HepG2 (cell line): ENCODE data around the gene ANKZF1. TPM values are rescaled to one million over a fixed set of nuclear protein-coding genes. Genes with fewer than 3 reads are reported as not detected.

Experiments used
- ATAC-seq: fragments of 200-7000 bp; cut with Tn5 transposase; 3 replicates; pipeline ENCODE4 v1.9.1; 2020; ENCODE audit warnings: mild to moderate bottlenecking, moderate library complexity
- BruUV-seq: library from RNA; stranded (reverse); fragments of 400-500 nt; replicated peaks from 2 replicates; lab custom pipeline; 2021; lab: Mats Ljungman, UMichigan
- CTCF ChIA-PET: fragments of 300-600 bp; formaldehyde crosslinking; extraction: SDS; loops from one replicate; lab custom pipeline; 2021; ENCODE audit warnings: low total read pairs, inconsistent platforms, low intra/inter-chr PET ratio; lab: Yijun Ruan, JAX
- POLR2A ChIA-PET: fragments of 350-600 bp; sonication (Branson Sonifier 250); formaldehyde crosslinking; loops from one replicate; lab custom pipeline; 2020; ENCODE audit warnings: antibody characterized with exemption, inconsistent platforms; lab: Yijun Ruan, JAX
- DNase-seq: peaks from one replicate; pipeline ENCODE4 v3.0.0-alpha.2; 2015; ENCODE audit warnings: low spot score
- FAIRE-seq: peaks from 3 replicates; lab custom pipeline; 2011; peaks lifted over from hg19 to GRCh38; lab: Jason Lieb, UNC
- H2AFZ ChIP-seq: one replicate; pipeline ENCODE4 v1.6.1; 2011; ENCODE audit warnings: low read length, inconsistent platforms
- H3K27ac ChIP-seq: fragments of 300-600 bp; 3 replicates; pipeline ENCODE4 v1.8.0; 2011; ENCODE audit warnings: mixed run types, mild to moderate bottlenecking, mixed read lengths, low read length, inconsistent platforms; ENCODE audit not compliant: insufficient read depth; ENCODE audit errors: extremely low read length
- H3K27me3 ChIP-seq, 2 experiments: fragments of 200-600 bp in 1 of 2; 2 replicates in 1 of 2; 3 replicates in 1 of 2; pipeline versions ENCODE4 v1.6.0 to v1.8.0; 2011; ENCODE audit warnings: low read length in 2 of 2, mild to moderate bottlenecking in 2 of 2, moderate library complexity in 2 of 2, inconsistent platforms in 1 of 2; ENCODE audit not compliant: insufficient read depth in 2 of 2, control insufficient read depth in 1 of 2
- H3K36me3 ChIP-seq, 2 experiments: fragments of 200-600 bp in 1 of 2; replicated peaks in 1 of 2; 2 replicates in 1 of 2; 3 replicates in 1 of 2; pipeline versions ENCODE4 v1.5.1 to v1.8.0; 2011; ENCODE audit warnings: low read length in 2 of 2, inconsistent platforms in 1 of 2; ENCODE audit not compliant: insufficient read depth in 2 of 2, control insufficient read depth in 1 of 2
- H3K4me1 ChIP-seq: 2 replicates; pipeline ENCODE4 v1.5.1; 2012; ENCODE audit warnings: low read length, inconsistent platforms; ENCODE audit not compliant: insufficient read depth
- H3K4me2 ChIP-seq: 2 replicates; pipeline ENCODE4 v1.6.0; 2011; ENCODE audit warnings: low read depth, low read length, inconsistent platforms
- H3K4me3 ChIP-seq, 3 experiments: fragments of 200-600 bp in 1 of 3; sonication (generic), shearing (Covaris generic) in 1 of 3; replicated peaks in 1 of 3; 2 replicates each; pipeline ENCODE4 v1.5.1; 2011 to 2016; ENCODE audit warnings: low read length in 3 of 3, inconsistent platforms in 2 of 3, low read depth in 2 of 3, mild to moderate bottlenecking in 2 of 3, control low read depth in 1 of 3, mixed read lengths in 1 of 3; ENCODE audit not compliant: insufficient read depth in 1 of 3
- H3K79me2 ChIP-seq: one replicate; pipeline ENCODE4 v1.6.1; 2011; ENCODE audit warnings: low read length, inconsistent platforms; ENCODE audit not compliant: insufficient read depth
- H3K9ac ChIP-seq: 2 replicates; pipeline ENCODE4 v1.6.0; 2011; ENCODE audit warnings: mild to moderate bottlenecking, low read depth, low read length, inconsistent platforms; ENCODE audit not compliant: insufficient read depth
- H3K9me3 ChIP-seq: 2 replicates; pipeline ENCODE4 v1.5.1; 2012; ENCODE audit warnings: mild to moderate bottlenecking, low read length
- H4K20me1 ChIP-seq: 2 replicates; pipeline ENCODE4 v1.6.0; 2011; ENCODE audit warnings: inconsistent platforms, mild to moderate bottlenecking, low read length, moderate library complexity; ENCODE audit not compliant: insufficient read depth
- FOXJ3 ChIP-seq: sonication (generic); formaldehyde crosslinking; IDR thresholded peaks from 2 replicates; pipeline ENCODE4 v1.4.0; 2020; ENCODE audit warnings: missing genetic modification reagents, mild to moderate bottlenecking, borderline replicate concordance
- POLR2AphosphoS2 ChIP-seq: IDR thresholded peaks from 2 replicates; pipeline ENCODE4 v1.6.1; 2011; ENCODE audit warnings: low read depth, low read length, improper control_type of control experiment
- POLR2AphosphoS5 ChIP-seq: IDR thresholded peaks from 2 replicates; pipeline ENCODE4 v1.6.1; 2012; ENCODE audit warnings: low read depth, low read length
- ZNF20 ChIP-seq: sonication (generic); formaldehyde crosslinking; IDR thresholded peaks from 2 replicates; pipeline ENCODE4 v1.4.0; 2020; ENCODE audit warnings: mild to moderate bottlenecking, moderate library complexity, missing genetic modification reagents
- ZNF598 ChIP-seq: sonication (generic); formaldehyde crosslinking; IDR thresholded peaks from 2 replicates; pipeline ENCODE4 v1.5.1; 2020; ENCODE audit warnings: mild to moderate bottlenecking, missing genetic modification reagents, borderline replicate concordance
- WGBS: methylation state at CpG from one replicate; pipeline ENCODE4 v1.1.6; 2017; ENCODE audit warnings: low lambda C conversion rate; 5-methylcytosine and 5-hydroxymethylcytosine counted together
- in situ Hi-C: cut with HindIII; loops from 2 replicates; pipeline ENCODE4 v1.10.0; 2017; ENCODE audit warnings: low pct_unique_long_range_greater_than_20kb; ENCODE audit not compliant: extremely low pct_ligation_motif_present
- intact Hi-C: fragments of 100-400 bp; cut with micrococcal nuclease; formaldehyde crosslinking; loops from one replicate; pipeline ENCODE4 v1.10.0; 2022; ENCODE audit not compliant: unreplicated experiment
- polyA plus RNA-seq, 8 experiments: library from polyadenylated mRNA; depleted of rRNA in 3 of 8; stranded (reverse) in 7 of 8; unstranded in 1 of 8; fragments of >200 nt; fragmentation: Illumina TruSeq in 4 of 8; extraction: Trizol in 4 of 8; gene quantifications; 2 replicates each; pipeline versions ENCODE4 v1.2.1 to v1.2.3, GENCODE V29; 2011 to 2016; ENCODE audit warnings: low read depth in 4 of 8, missing spikeins in 1 of 8, mixed read lengths in 1 of 8; ENCODE audit not compliant: insufficient read depth in 1 of 8
- total RNA-seq, 5 experiments: library from RNA; depleted of rRNA; stranded (reverse); fragments of >200 nt; fragmentation: Illumina TruSeq; extraction: Trizol; gene quantifications; 2 replicates each; pipeline ENCODE4 v1.2.3, GENCODE V29; 2016; ENCODE audit warnings: low read depth in 1 of 5
- TF ChIP-seq, protein P1 (sequence below): sonication (generic); formaldehyde crosslinking; IDR thresholded peaks from 2 replicates; pipeline ENCODE4 v1.5.1; 2020; ENCODE audit warnings: mild to moderate bottlenecking, missing genetic modification reagents, moderate library complexity
- TF ChIP-seq, protein P2 (sequence below): sonication (generic); formaldehyde crosslinking; IDR thresholded peaks from 2 replicates; pipeline ENCODE4 v1.4.0; 2020; ENCODE audit warnings: missing genetic modification reagents, borderline replicate concordance

ANKZF1 gene
- total and polyA plus RNA-seq, 2 of the 13 experiments (the other 11 are each of a cell fraction or from before 2014, with no cell fraction given): 25.3 to 128 TPM

DNA sequence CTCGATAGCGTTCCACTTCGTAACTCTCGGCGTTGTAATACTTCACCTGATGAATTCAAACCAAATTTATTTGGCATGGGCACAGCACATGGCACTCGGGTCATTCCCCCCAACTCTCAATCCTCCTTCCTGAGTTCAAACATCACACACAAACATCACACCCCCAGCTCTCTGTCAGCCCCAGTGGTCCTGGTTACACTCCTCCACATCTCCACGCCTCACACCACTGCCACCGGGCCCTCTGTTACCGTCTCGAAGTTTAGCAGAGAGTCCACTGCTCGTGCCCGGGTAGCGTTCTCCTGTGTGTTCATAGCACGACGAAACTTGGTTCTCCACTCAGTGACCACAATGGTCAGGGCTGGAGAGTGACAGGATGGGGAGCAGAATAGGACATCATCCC, 15.5 kb upstream of the ANKZF1 start:
- DNase-seq (no peak), FAIRE-seq (no peak), ATAC-seq (no peak)
- in situ Hi-C loops (no loop called here), intact Hi-C loops (no loop called here)
- Histone ChIP-seq H3K9ac (no peak overlapping the region), H3K36me3 (peaks cover 36 to 65% of the 10 kb centered on the region in 2 experiments), H2AFZ (no peak overlapping the region), H3K4me1 (peaks cover 64% of the 10 kb centered on the region), H3K27me3 (no peaks in the 10 kb centered on the region), H3K27ac (no peak overlapping the region), H3K4me3 (no peak overlapping the region), H4K20me1 (no peaks in the 10 kb centered on the region), H3K9me3 (no peaks in the 10 kb centered on the region), H3K79me2 (peaks cover 11% of the 10 kb centered on the region), H3K4me2 (no peak overlapping the region)
- CTCF ChIA-PET: no interaction called here
- WGBS: 97% methylated on average over 15 of the region's 15 CpGs
- TSS peak; percentile 5 for BruUV-seq
- POLR2A ChIA-PET: interaction anchor here (1.0 to 6.2 kb wide), 2 partner anchors 31 to 35 kb away, joined by 3 to 65 read pairs; partner anchors contain the start of genes GLB1L and STK16
- TF ChIP-seq FOXJ3 (CRISPR knock-in tag) (no peak), ZNF20 (CRISPR knock-in tag) (no peak), ZNF598 (CRISPR knock-in tag) (peak; percentile 48; the same call in 1 of the 2 replicates), POLR2AphosphoS2 (0 out of 2 replicates have a peak, but pooled peaks have one; percentile 2), POLR2AphosphoS5 (0 out of 2 replicates have a peak, but pooled peaks have one; percentile 29)
- TF ChIP-seq, protein P1, sequence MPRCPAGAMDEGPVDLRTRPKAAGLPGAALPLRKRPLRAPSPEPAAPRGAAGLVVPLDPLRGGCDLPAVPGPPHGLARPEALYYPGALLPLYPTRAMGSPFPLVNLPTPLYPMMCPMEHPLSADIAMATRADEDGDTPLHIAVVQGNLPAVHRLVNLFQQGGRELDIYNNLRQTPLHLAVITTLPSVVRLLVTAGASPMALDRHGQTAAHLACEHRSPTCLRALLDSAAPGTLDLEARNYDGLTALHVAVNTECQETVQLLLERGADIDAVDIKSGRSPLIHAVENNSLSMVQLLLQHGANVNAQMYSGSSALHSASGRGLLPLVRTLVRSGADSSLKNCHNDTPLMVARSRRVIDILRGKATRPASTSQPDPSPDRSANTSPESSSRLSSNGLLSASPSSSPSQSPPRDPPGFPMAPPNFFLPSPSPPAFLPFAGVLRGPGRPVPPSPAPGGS (CRISPR knock-in tag): 0 out of 2 replicates have a peak, but pooled peaks have one; percentile 37
- TF ChIP-seq, protein P2, sequence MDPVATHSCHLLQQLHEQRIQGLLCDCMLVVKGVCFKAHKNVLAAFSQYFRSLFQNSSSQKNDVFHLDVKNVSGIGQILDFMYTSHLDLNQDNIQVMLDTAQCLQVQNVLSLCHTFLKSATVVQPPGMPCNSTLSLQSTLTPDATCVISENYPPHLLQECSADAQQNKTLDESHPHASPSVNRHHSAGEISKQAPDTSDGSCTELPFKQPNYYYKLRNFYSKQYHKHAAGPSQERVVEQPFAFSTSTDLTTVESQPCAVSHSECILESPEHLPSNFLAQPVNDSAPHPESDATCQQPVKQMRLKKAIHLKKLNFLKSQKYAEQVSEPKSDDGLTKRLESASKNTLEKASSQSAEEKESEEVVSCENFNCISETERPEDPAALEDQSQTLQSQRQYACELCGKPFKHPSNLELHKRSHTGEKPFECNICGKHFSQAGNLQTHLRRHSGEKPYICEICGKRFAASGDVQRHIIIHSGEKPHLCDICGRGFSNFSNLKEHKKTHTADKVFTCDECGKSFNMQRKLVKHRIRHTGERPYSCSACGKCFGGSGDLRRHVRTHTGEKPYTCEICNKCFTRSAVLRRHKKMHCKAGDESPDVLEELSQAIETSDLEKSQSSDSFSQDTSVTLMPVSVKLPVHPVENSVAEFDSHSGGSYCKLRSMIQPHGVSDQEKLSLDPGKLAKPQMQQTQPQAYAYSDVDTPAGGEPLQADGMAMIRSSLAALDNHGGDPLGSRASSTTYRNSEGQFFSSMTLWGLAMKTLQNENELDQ (CRISPR knock-in tag): no peak
